ENCODE measurements around the gene RAB6B. TPM values are rescaled to one million over a fixed set of nuclear protein-coding genes. Genes with fewer than 3 reads are reported as not detected.

Gene RAB6B
- total RNA-seq, 3 donors from 2014 or later: 1.8 to 3.9 (median 3.4) TPM

DNA sequence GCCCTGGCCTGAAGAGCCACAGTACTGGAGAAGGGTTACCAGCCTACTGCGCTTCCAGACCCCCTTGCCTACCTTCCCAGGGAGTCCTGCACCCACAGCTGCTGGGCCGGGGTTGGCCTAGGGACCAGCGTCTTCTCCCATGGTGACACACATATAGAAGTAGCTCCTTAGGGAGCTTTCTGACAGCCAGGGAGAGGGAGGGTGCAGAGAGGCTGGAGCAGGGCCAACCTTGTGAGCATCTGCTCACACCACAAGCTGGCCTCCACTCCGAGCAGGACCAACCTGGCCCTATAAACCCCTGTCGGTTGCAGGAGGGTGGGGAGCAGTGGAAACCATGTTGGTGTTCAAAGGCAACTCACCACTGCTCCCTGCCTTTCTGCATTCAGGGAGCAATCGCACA lies 54.9 kb downstream of the RAB6B start:
- TF ChIP-seq, protein P1, sequence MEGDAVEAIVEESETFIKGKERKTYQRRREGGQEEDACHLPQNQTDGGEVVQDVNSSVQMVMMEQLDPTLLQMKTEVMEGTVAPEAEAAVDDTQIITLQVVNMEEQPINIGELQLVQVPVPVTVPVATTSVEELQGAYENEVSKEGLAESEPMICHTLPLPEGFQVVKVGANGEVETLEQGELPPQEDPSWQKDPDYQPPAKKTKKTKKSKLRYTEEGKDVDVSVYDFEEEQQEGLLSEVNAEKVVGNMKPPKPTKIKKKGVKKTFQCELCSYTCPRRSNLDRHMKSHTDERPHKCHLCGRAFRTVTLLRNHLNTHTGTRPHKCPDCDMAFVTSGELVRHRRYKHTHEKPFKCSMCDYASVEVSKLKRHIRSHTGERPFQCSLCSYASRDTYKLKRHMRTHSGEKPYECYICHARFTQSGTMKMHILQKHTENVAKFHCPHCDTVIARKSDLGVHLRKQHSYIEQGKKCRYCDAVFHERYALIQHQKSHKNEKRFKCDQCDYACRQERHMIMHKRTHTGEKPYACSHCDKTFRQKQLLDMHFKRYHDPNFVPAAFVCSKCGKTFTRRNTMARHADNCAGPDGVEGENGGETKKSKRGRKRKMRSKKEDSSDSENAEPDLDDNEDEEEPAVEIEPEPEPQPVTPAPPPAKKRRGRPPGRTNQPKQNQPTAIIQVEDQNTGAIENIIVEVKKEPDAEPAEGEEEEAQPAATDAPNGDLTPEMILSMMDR (IDR thresholded peaks at IDR 0.05): no peak
- no peak for TF ChIP-seq POLR2AphosphoS5 (IDR thresholded peaks at IDR 0.05)
- no peak for TF ChIP-seq POLR2A (IDR thresholded peaks at IDR 0.05)
- Histone ChIP-seq H3K4me1 (no peaks in the 10 kb centered on the region), H3K27ac (no peak overlapping the region), H3K4me3 (no peak overlapping the region), H3K27me3 (no peaks in the 10 kb centered on the region), H3K36me3 (no peaks in the 10 kb centered on the region), H3K9me3 (no peaks in the 10 kb centered on the region)
- intact Hi-C loops (cut with DNase I; ENCODE audit: low total_unique reads): no loop called here
- no peak for DNase-seq (ENCODE audit: low spot score in 2 of 2)

DNA sequence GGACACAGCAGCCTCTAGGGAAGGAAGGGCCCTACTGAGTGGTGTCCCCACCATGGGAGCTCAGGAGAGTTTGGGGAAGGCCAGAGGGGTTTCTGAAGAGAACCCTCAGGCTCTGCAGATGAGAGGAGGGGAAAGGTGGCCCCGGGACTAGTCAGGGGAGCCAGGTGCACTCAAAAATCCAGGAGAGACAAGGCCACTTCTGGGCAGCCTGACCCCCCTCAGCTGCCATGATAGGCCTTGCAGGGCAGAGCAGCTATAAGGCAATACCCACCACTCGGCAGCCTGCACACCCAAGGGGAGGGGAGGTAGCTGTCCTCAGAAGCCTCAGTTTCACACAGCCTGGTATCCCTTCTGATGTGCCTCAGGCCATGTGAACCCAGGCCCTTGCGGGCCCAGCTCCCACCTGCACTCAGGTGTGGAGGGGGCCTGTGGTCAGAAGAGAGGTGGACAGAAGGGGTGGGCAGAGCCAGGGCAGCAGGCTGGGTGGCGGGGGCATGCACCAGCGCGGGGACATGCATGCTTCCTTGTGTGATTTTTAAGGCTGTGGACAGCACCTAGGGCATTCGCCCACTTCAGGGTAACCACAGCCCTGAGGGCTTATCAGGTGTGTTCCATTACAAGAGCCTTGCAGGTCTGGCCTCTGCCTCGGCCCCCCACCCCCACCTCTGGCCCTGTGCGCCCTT lies 55.5 kb downstream of the RAB6B start:
- H3K9me3 ChIP-seq: no peaks in the 10 kb centered on the region
- intact Hi-C loops (cut with DNase I; ENCODE audit: low total_unique reads): no loop called here
- DNase-seq (ENCODE audit: low spot score in 2 of 2): no peak
- TF ChIP-seq, protein P1 (IDR thresholded peaks at IDR 0.05): no peak
- TF ChIP-seq POLR2AphosphoS5 (IDR thresholded peaks at IDR 0.05): no peak
- TF ChIP-seq POLR2A (IDR thresholded peaks at IDR 0.05): no peak
- H3K4me1 ChIP-seq: no peaks in the 10 kb centered on the region
- no peak overlapping the region for H3K4me3 ChIP-seq
- no peaks in the 10 kb centered on the region for H3K27me3 ChIP-seq
- H3K27ac ChIP-seq: no peak overlapping the region
- no peaks in the 10 kb centered on the region for H3K36me3 ChIP-seq

DNA sequence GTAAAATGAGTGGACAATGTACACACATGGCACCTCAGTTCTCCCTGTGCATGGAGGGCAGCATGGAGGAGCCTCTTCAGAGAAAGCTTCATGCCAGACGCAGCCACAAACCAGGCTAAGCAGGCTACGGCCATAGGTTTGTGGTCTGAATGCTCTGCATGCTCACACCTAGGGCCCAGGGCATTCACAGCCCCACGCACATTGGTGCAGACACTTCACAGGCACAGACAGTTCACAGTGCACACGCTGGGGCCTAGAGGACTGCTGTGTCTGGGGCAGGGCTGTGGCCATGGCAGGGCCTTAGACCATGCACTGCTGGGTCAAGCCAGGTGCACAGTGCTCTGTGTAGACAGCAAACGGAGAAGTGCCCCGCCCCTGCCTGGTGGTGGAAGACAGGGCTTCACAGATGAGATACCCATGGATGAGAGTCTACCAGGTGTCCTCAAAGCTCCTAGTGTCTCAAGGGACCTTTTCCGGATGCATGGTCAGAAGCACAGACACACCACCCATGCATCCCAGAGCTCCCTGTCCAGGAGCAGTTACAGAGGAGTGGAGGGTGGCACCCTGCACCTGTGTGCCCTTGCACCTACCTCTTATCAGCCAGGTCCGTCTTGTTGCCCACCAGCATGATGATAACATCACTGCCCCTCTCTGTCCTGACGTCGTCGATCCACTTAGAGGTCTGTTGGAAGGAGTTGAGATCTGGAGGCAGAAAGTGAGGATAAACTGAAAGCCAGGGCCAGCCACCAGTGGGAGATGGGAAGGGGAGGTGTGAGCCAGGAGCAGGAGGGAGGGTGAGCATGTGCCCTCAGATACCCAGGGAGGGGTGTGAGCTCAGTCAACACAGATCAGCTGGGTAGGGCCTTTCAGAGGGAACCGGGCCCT lies 56.5 kb downstream of the RAB6B start:
- no peak for DNase-seq (ENCODE audit: low spot score in 2 of 2)
- intact Hi-C loops (cut with DNase I; ENCODE audit: low total_unique reads): no loop called here
- no peak overlapping the region for H3K4me3 ChIP-seq
- no peaks in the 10 kb centered on the region for H3K27me3 ChIP-seq
- no peaks in the 10 kb centered on the region for H3K4me1 ChIP-seq
- H3K9me3 ChIP-seq: no peaks in the 10 kb centered on the region
- no peaks in the 10 kb centered on the region for H3K36me3 ChIP-seq
- no peak for TF ChIP-seq POLR2A (IDR thresholded peaks at IDR 0.05)
- H3K27ac ChIP-seq: no peak overlapping the region

DNA sequence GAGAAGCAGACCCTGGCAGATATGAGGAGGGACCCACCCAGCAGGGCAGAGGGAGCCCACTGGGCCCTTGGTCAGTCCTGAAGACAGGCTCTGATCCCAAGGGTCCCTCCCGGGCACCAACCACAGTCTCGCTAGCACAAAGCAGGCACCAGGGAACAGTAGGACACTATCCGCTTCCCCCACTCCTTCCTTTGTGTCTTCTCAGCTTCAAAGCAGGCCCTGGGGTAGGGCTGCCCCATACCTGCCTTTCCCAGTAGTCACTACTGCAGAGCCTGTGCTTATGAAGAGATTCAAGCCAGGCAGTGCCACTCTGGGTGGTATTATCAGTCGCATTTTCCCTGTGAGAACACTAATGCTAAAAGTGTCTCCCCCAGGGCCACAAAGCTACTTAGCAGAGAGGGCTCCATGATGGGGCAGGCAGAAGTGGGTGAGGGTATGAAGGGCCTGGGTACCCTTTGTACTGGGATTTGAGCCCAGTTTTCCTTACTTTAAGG lies 57.3 kb downstream of the RAB6B start:
- H3K27ac ChIP-seq: no peak overlapping the region
- no peaks in the 10 kb centered on the region for H3K36me3 ChIP-seq
- no peaks in the 10 kb centered on the region for H3K4me1 ChIP-seq
- intact Hi-C loops (cut with DNase I; ENCODE audit: low total_unique reads): no loop called here
- no peak for DNase-seq (ENCODE audit: low spot score in 2 of 2)
- TF ChIP-seq POLR2AphosphoS5 (IDR thresholded peaks at IDR 0.05) (no peak), POLR2A (IDR thresholded peaks at IDR 0.05) (no peak)
- TF ChIP-seq, protein P1 (IDR thresholded peaks at IDR 0.05): no peak
- no peaks in the 10 kb centered on the region for H3K9me3 ChIP-seq
- no peak overlapping the region for H3K4me3 ChIP-seq
- H3K27me3 ChIP-seq: no peaks in the 10 kb centered on the region

DNA sequence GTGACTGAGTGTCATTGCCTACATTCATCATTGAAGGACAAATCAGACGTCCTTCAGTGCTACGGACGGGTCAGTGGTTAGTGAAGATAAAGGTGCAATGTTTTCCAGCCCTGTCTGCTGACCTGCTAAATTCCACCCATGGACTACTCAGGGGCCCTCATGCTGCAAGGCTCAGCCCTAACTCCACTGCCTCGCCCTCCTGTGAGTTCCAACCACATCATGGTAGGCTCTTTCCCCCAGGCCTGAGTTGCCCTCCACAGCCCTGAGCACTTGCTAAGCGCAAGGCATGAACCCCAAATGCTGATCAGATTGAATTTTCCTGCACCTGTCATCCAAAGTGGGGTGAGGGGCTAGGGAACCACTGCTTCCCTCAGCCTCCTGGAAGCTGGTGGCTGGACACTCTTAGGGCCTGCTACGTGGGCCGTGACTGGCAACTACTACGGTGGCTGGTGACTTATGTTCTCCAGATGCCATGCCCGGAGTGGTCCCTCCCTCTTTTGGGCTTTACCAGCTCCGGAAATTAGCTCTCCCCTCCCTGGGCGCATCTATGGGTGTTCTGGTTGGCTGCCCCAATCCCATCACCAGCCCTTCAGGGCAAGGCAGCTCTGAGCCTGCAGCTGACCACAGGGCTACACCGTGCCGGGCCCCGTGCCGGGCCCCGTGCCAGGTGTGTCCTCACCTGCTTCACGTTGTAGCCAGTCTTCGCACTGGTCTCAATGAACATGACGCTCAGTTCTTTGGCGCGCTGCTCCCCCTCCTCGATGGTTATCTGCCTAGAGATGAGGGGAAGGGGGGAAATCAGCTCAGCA lies 58.0 kb downstream of the RAB6B start:
- Histone ChIP-seq H3K4me3 (no peak overlapping the region), H3K36me3 (no peaks in the 10 kb centered on the region), H3K4me1 (no peaks in the 10 kb centered on the region), H3K27ac (no peak overlapping the region), H3K9me3 (no peaks in the 10 kb centered on the region), H3K27me3 (no peaks in the 10 kb centered on the region)
- intact Hi-C loops (cut with DNase I; ENCODE audit: low total_unique reads): no loop called here
- no peak for TF ChIP-seq POLR2A (IDR thresholded peaks at IDR 0.05)
- TF ChIP-seq, protein P1 (IDR thresholded peaks at IDR 0.05): no peak
- no peak for TF ChIP-seq POLR2AphosphoS5 (IDR thresholded peaks at IDR 0.05)
- DNase-seq (ENCODE audit: low spot score in 2 of 2): no peak

Measured in breast epithelium (tissue), 4 donors.